Peyer's patch (tissue), 4 donors: ENCODE results near the gene EIF3A.

Experiments
- POLR2A ChIP-seq, 2 donors: fragments of 450-650 bp; IDR thresholded peaks; one replicate each; pipeline ENCODE4 v1.5.1; 2017; ENCODE audit warnings: antibody characterized with exemption in 2 of 2, mild to moderate bottlenecking in 2 of 2, moderate library complexity in 2 of 2
- TF ChIP-seq, protein P1 (sequence below), 6 experiments: fragments of 450-650 bp in 4 of 6; fragments of 200-600 bp in 2 of 6; sonication (generic) in 1 of 6; IDR thresholded peaks; one replicate each; pipeline ENCODE4 v1.5.1; 2017 to 2019; ENCODE audit warnings: antibody characterized with exemption in 6 of 6, mild to moderate bottlenecking in 3 of 6, moderate library complexity in 1 of 6

DNA sequence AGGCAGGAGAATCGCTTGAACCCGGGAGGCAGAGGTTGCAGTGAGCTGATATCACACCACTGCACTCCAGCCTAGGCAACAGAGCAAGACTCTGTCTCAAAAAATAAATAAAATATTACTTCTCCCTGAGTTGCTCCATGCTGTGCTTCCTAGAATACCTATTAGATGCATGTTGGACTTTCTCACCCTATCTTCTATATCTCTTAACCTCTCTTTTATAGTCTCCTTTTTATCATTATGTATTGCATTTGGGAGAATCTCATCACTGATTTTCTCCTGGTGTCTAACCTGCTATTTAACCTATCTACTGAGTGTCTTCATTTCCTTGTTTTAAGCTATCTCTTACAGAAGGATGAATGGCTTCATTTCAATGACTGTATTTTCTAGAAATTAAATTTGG, 83.2 kb downstream of the EIF3A start:
- TF ChIP-seq, protein P1, sequence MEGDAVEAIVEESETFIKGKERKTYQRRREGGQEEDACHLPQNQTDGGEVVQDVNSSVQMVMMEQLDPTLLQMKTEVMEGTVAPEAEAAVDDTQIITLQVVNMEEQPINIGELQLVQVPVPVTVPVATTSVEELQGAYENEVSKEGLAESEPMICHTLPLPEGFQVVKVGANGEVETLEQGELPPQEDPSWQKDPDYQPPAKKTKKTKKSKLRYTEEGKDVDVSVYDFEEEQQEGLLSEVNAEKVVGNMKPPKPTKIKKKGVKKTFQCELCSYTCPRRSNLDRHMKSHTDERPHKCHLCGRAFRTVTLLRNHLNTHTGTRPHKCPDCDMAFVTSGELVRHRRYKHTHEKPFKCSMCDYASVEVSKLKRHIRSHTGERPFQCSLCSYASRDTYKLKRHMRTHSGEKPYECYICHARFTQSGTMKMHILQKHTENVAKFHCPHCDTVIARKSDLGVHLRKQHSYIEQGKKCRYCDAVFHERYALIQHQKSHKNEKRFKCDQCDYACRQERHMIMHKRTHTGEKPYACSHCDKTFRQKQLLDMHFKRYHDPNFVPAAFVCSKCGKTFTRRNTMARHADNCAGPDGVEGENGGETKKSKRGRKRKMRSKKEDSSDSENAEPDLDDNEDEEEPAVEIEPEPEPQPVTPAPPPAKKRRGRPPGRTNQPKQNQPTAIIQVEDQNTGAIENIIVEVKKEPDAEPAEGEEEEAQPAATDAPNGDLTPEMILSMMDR (IDR thresholded peaks at IDR 0.05): no peak
- TF ChIP-seq POLR2A (IDR thresholded peaks at IDR 0.05): no peak
